GM23248 (cell line): ENCODE data around the gene FUT8.
"Not testable (repeated sequence)": the region's sequence is repeated elsewhere in the genome, so short reads cannot be mapped to it uniquely, and the experiment has no call there.

ENCODE experiments used
- EZH2 ChIP-seq: fragments of 200-600 bp; sonication (generic); IDR thresholded peaks from 2 replicates; pipeline ENCODE4 v1.6.1; 2018; ENCODE audit warnings: antibody characterized with exemption, mild to moderate bottlenecking; ENCODE audit not compliant: insufficient read depth, poor library complexity, severe bottlenecking
- EZH2phosphoT487 ChIP-seq: fragments of 200-600 bp; sonication (generic); IDR thresholded peaks from 2 replicates; pipeline ENCODE4 v1.6.1; 2018; ENCODE audit warnings: antibody characterized with exemption, moderate library complexity, mild to moderate bottlenecking, low read depth; ENCODE audit not compliant: insufficient read depth

GRCh38 chr14:65633666-65634065, 221.1 kb downstream of the FUT8 start:
- TF ChIP-seq EZH2phosphoT487, EZH2: not testable (repeated sequence)
